Measurements from ENCODE around the gene ZCWPW1. TPM values are rescaled to one million over a fixed set of nuclear protein-coding genes. Genes with fewer than 3 reads are reported as not detected.

ZCWPW1 gene
- polyA plus RNA-seq, 1 of the 3 experiments (the other 2 are of a cell fraction) = 4.1 TPM

- no peaks in the 10 kb centered on the region for H3F3A ChIP-seq (replicated peaks; ENCODE audit: insufficient read depth)
- no peaks in the 10 kb centered on the region for H3K79me2 ChIP-seq (ENCODE audit: insufficient read depth)
- DNase-seq = peak; percentile 39
- no peak overlapping the region for H3K9ac ChIP-seq
- H3K36me3 ChIP-seq (replicated peaks in 1 of 2; ENCODE audit: control insufficient read depth in 1 of 2, insufficient read depth in 2 of 2, low read length in 1 of 2) = no peaks in the 10 kb centered on the region
- ChIA-PET POLR2A (interaction anchor here (0.6 kb wide), 2 partner anchors 28 to 32 kb away, joined by 3 read pairs; partner anchors contain the start of gene MEPCE), CTCF (interaction anchor here (0.8 to 2.0 kb wide), 6 partner anchors 10 to 167 kb away, joined by 3 to 6 read pairs (median 4); no protein-coding TSS in a partner anchor)
- H3K4me1 ChIP-seq (ENCODE audit: control insufficient read depth in 1 of 2, insufficient read depth in 2 of 2, low read depth in 1 of 2, low read length in 1 of 2) = peaks cover 0 to 5% of the 10 kb centered on the region in 2 experiments; a peak in 1 of 4 replicates
- no peak overlapping the region for H3K27ac ChIP-seq (ENCODE audit: low read depth in 2 of 2, low read length in 1 of 2)
- no peak overlapping the region for H3K4me2 ChIP-seq
- no peaks in the 10 kb centered on the region for H3K27me3 ChIP-seq (ENCODE audit: insufficient read depth)
- WGBS (ENCODE audit: low lambda C conversion rate) = 74% methylated on average over 5 of the region's 5 CpGs
- H4K20me1 ChIP-seq (ENCODE audit: insufficient read depth) = no peaks in the 10 kb centered on the region
- H3K4me3 ChIP-seq (ENCODE audit: low read depth in 2 of 2, low read length in 1 of 2) = no peak overlapping the region
- H3K9me2 ChIP-seq = no peaks in the 10 kb centered on the region
- no peak for TF ChIP-seq YY1 (IDR thresholded peaks at IDR 0.05; ENCODE audit: low read depth)
- TF ChIP-seq RAD21 (IDR thresholded peaks at IDR 0.05; ENCODE audit: low read length) = no peak
- no peak for TF ChIP-seq CHD2 (IDR thresholded peaks at IDR 0.05; ENCODE audit: low read length, partially characterized antibody)
- no peak for TF ChIP-seq MXI1 (IDR thresholded peaks at IDR 0.05; ENCODE audit: low read depth, low read length)
- no peak for TF ChIP-seq RCOR1 (IDR thresholded peaks at IDR 0.05; ENCODE audit: low read length)
- TF ChIP-seq GATA2 (CRISPR knock-in tag; IDR thresholded peaks at IDR 0.05) = no peak
- TF ChIP-seq FOXJ3 (CRISPR knock-in tag; IDR thresholded peaks at IDR 0.05) = no peak
- no peak for TF ChIP-seq POLR2AphosphoS5 (IDR thresholded peaks at IDR 0.05; ENCODE audit: low read depth, low read length)
- no peak for TF ChIP-seq FOXM1 (IDR thresholded peaks at IDR 0.05; ENCODE audit: low read depth)
- TF ChIP-seq NFIC (IDR thresholded peaks at IDR 0.05; ENCODE audit: borderline replicate concordance) = no peak
- no peak for TF ChIP-seq RFX5 (IDR thresholded peaks at IDR 0.05; ENCODE audit: low read length)
- no peak for TF ChIP-seq SMC3 (IDR thresholded peaks at IDR 0.05; ENCODE audit: low read depth, low read length)
- TF ChIP-seq IRF3 (IDR thresholded peaks at IDR 0.05; ENCODE audit: low read depth, low read length) = no peak
- TF ChIP-seq JUND (IDR thresholded peaks at IDR 0.05) = no peak
- TF ChIP-seq SIN3A (IDR thresholded peaks at IDR 0.05; ENCODE audit: borderline replicate concordance, low read depth, low read length) = no peak
- TF ChIP-seq USF1 (IDR thresholded peaks at IDR 0.05; ENCODE audit: borderline replicate concordance, low read depth) = no peak
- TF ChIP-seq ELF1 (IDR thresholded peaks at IDR 0.05) = no peak
- no peak for TF ChIP-seq ZBTB33 (IDR thresholded peaks at IDR 0.05; ENCODE audit: borderline replicate concordance, low read depth)
- H2AFZ ChIP-seq (ENCODE audit: low read depth) = no peak overlapping the region
- no peaks in the 10 kb centered on the region for H3K9me3 ChIP-seq
Measured at GRCh38 chr7:100401811-100402210, 26.7 kb downstream of the ZCWPW1 start.

Data from SK-N-SH (cell line).